OCI-LY3 (cell line): ENCODE data around the gene TUG1.

Experiments
- H2AFZ ChIP-seq: fragments of 200-600, 300-600 bp; shearing (Covaris generic); 2 replicates; pipeline ENCODE4 v1.6.0; 2014; ENCODE audit warnings: antibody characterized with exemption, low read depth, low read length
- H3K27ac ChIP-seq: fragments of 200-600, 300-600 bp; sonication (generic); 2 replicates; pipeline ENCODE4 v1.5.1; 2014; ENCODE audit warnings: mild to moderate bottlenecking, low read length, moderate library complexity, mixed read lengths
- H3K27me3 ChIP-seq: fragments of 200-600, 300-600 bp; sonication (generic); 2 replicates; pipeline ENCODE4 v1.6.1; 2014; ENCODE audit warnings: low read depth, low read length, mixed read lengths
- H3K36me3 ChIP-seq: fragments of 200-600, 300-600 bp; sonication (generic); replicated peaks from 2 replicates; pipeline ENCODE3; 2014; ENCODE audit warnings: low read depth, low read length, mixed read lengths
- H3K4me1 ChIP-seq: fragments of 300-600, 200-600 bp; sonication (generic); 2 replicates; pipeline ENCODE4 v1.6.1; 2014; ENCODE audit warnings: low read length, mixed read lengths
- H3K4me2 ChIP-seq: fragments of 200-600, 300-600 bp; sonication (generic); 2 replicates; pipeline ENCODE4 v1.6.1; 2014; ENCODE audit warnings: low read length, mixed read lengths
- H3K4me3 ChIP-seq: fragments of 300-600, 200-600 bp; sonication (generic); 2 replicates; pipeline ENCODE4 v1.5.1; 2014; ENCODE audit warnings: antibody characterized with exemption, mild to moderate bottlenecking, low read length, moderate library complexity
- H3K79me2 ChIP-seq: fragments of 300-600, 200-600 bp; shearing (Covaris generic); 2 replicates; pipeline ENCODE4 v1.6.1; 2014; ENCODE audit warnings: mild to moderate bottlenecking, low read length, mixed read lengths
- H3K9ac ChIP-seq: fragments of 300-600, 200-600 bp; shearing (Covaris generic); 2 replicates; pipeline ENCODE4 v1.6.0; 2014; ENCODE audit warnings: mild to moderate bottlenecking, low read length, moderate library complexity
- H3K9me3 ChIP-seq: fragments of 200-600, 300-600 bp; shearing (Covaris generic); 2 replicates; pipeline ENCODE4 v1.6.1; 2014; ENCODE audit warnings: low read length, mixed read lengths; ENCODE audit not compliant: insufficient read depth
- H4K20me1 ChIP-seq: fragments of 200-600, 300-600 bp; sonication (generic); 2 replicates; pipeline ENCODE4 v1.6.1; 2016; ENCODE audit warnings: low read length, mixed read lengths; ENCODE audit not compliant: insufficient read depth
- EZH2phosphoT487 ChIP-seq: fragments of 200-600 bp; shearing (Covaris generic); IDR thresholded peaks from 2 replicates; pipeline ENCODE4 v1.6.1; 2018; ENCODE audit warnings: antibody characterized with exemption, mixed run types, low read depth
- TF ChIP-seq, protein P1 (sequence below): fragments of 200-600, 300-600 bp; sonication (generic); IDR thresholded peaks from 2 replicates; pipeline ENCODE4 v1.5.1; 2014; ENCODE audit warnings: antibody characterized with exemption, low read length, low read depth

The TUG1 gene

DNA sequence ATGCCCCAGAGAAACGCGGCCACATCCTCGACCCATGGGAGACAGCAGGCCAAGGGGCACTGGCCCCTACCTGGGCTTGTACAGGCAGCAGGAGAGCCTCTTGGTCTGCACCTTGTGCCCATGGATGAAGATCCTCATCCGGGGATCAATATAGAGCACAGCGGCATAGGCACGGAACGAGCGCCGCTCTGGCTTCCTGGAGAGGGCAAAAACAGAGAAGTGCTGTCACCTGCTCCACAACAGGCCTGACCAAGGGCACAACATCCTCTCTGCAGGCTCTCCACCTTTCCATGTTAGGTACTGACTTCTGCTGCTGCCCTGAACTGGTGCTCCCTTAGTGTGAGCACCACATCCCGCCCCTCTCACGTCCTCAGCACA lies 27.7 kb upstream of the TUG1 start:
- Histone ChIP-seq H3K4me2 (no peak overlapping the region), H3K4me3 (no peak overlapping the region), H2AFZ (no peak overlapping the region), H3K36me3 (peaks cover 78% of the 10 kb centered on the region), H3K27me3 (no peaks in the 10 kb centered on the region), H3K4me1 (no peaks in the 10 kb centered on the region), H3K9ac (no peak overlapping the region), H3K9me3 (no peaks in the 10 kb centered on the region), H4K20me1 (0 out of 2 replicates have a peak, but pooled peaks cover 2% of the 10 kb centered on the region), H3K79me2 (no peaks in the 10 kb centered on the region), H3K27ac (no peak overlapping the region)
- TF ChIP-seq EZH2phosphoT487: no peak
- TF ChIP-seq, protein P1, sequence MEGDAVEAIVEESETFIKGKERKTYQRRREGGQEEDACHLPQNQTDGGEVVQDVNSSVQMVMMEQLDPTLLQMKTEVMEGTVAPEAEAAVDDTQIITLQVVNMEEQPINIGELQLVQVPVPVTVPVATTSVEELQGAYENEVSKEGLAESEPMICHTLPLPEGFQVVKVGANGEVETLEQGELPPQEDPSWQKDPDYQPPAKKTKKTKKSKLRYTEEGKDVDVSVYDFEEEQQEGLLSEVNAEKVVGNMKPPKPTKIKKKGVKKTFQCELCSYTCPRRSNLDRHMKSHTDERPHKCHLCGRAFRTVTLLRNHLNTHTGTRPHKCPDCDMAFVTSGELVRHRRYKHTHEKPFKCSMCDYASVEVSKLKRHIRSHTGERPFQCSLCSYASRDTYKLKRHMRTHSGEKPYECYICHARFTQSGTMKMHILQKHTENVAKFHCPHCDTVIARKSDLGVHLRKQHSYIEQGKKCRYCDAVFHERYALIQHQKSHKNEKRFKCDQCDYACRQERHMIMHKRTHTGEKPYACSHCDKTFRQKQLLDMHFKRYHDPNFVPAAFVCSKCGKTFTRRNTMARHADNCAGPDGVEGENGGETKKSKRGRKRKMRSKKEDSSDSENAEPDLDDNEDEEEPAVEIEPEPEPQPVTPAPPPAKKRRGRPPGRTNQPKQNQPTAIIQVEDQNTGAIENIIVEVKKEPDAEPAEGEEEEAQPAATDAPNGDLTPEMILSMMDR: no peak

DNA sequence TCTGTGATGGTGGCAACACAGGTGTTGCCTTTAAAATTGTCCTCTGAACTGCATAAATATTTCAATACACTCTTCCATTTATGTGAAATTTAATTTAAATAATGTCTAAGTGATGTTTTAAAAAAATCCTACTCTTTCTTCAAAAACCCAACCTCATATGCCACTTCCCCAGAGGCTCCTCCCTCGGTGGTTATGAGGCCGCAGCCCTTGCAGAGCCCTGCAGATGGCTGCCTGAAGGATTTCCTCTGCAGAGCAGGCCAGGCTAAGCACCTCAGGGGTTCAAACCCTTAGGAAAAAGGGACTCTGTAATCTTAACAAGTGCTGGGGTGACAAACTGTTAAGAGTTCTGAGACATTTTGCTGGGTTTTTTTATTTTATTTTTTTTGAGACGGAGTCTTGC lies 25.7 kb upstream of the TUG1 start:
- Histone ChIP-seq H3K79me2 (no peaks in the 10 kb centered on the region), H3K9me3 (no peaks in the 10 kb centered on the region), H3K36me3 (peaks cover 73% of the 10 kb centered on the region), H3K9ac (no peak overlapping the region), H4K20me1 (0 out of 2 replicates have a peak, but pooled peaks cover 2% of the 10 kb centered on the region), H3K4me2 (no peak overlapping the region), H2AFZ (no peak overlapping the region), H3K4me1 (peaks cover 5% of the 10 kb centered on the region; the same call in 1 of the 2 replicates), H3K27me3 (no peaks in the 10 kb centered on the region), H3K27ac (no peak overlapping the region), H3K4me3 (no peak overlapping the region)
- no peak for TF ChIP-seq EZH2phosphoT487
- TF ChIP-seq, protein P1: no peak

DNA sequence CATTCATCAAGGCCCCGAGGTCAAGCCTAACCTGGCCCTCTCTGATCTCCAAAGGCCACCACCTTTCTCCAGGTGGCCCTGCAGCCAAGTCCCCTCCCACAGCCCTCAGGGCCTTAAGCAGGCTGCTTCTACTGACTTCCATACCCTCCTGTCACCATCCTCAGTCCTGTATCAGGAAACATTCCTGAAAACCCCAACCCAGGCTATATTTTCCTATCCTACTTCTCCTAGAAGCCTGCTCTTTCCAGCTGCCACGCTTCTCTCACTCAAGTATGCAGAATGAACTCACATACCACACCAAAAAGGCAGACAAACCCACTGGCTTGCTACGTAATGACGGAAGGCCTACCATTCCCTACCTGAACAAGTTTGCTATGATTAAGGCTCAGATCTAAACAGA lies 24.1 kb upstream of the TUG1 start:
- TF ChIP-seq, protein P1: no peak
- TF ChIP-seq EZH2phosphoT487: no peak
- Histone ChIP-seq H3K4me2 (no peak overlapping the region), H4K20me1 (0 out of 2 replicates have a peak, but pooled peaks cover 2% of the 10 kb centered on the region), H3K36me3 (peaks cover 76% of the 10 kb centered on the region), H3K4me3 (no peak overlapping the region), H3K4me1 (peaks cover 10% of the 10 kb centered on the region; the same call in 1 of the 2 replicates), H2AFZ (no peak overlapping the region), H3K79me2 (no peaks in the 10 kb centered on the region), H3K9ac (no peak overlapping the region), H3K9me3 (no peaks in the 10 kb centered on the region), H3K27ac (no peak overlapping the region), H3K27me3 (no peaks in the 10 kb centered on the region)

DNA sequence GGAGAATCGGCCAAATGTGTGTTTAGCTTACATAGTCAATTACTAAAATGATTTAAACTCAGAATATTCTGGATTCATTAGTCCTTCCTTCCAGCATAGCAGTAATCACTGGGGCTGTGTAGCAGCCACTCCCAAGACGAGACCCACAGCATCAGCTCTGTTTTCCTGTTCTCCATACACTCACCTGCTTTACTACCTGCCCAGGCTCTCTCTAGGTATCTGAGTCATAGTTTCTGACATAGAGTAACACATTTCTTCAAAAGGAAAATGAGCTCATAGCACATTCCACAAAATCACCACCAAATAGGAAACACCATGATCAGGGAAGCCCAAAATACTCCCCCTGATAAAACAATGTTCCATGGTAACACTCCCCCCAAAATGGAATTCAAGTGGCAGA lies 23.4 kb upstream of the TUG1 start:
- no peak overlapping the region for H3K4me2 ChIP-seq
- TF ChIP-seq EZH2phosphoT487: no peak
- TF ChIP-seq, protein P1: no peak
- H3K4me3 ChIP-seq: no peak overlapping the region
- H2AFZ ChIP-seq: no peak overlapping the region
- H3K9ac ChIP-seq: no peak overlapping the region
- H3K4me1 ChIP-seq: peaks cover 10% of the 10 kb centered on the region; the same call in 1 of the 2 replicates
- no peaks in the 10 kb centered on the region for H3K9me3 ChIP-seq
- H3K79me2 ChIP-seq: no peaks in the 10 kb centered on the region
- peaks cover 76% of the 10 kb centered on the region for H3K36me3 ChIP-seq
- H4K20me1 ChIP-seq: 0 out of 2 replicates have a peak, but pooled peaks cover 2% of the 10 kb centered on the region
- no peak overlapping the region for H3K27ac ChIP-seq
- H3K27me3 ChIP-seq: no peaks in the 10 kb centered on the region
